ENCODE results near the gene VSIG2.

VSIG2 gene

GRCh38 chr11:124700028-124700427, 52.0 kb downstream of the VSIG2 start:
- DNase-seq (ENCODE audit: extremely low spot score), result no peak
- POLR2A ChIA-PET, result no interaction called here
- TF ChIP-seq FOXK2 (IDR thresholded peaks at IDR 0.05), result no peak
- no peak for TF ChIP-seq HDGF (IDR thresholded peaks at IDR 0.05; ENCODE audit: borderline replicate concordance)
- no peak for TF ChIP-seq ARNT (IDR thresholded peaks at IDR 0.05)
- TF ChIP-seq FOXM1 (IDR thresholded peaks at IDR 0.05; ENCODE audit: borderline replicate concordance), result no peak
- TF ChIP-seq PKNOX1 (IDR thresholded peaks at IDR 0.05), result no peak
- TF ChIP-seq LEF1 (IDR thresholded peaks at IDR 0.05; ENCODE audit: borderline replicate concordance), result no peak
- no peak for TF ChIP-seq FOXA1 (IDR thresholded peaks at IDR 0.05)
- TF ChIP-seq NFRKB (IDR thresholded peaks at IDR 0.05), result no peak
- CTCF ChIA-PET, result no interaction called here

GRCh38 chr11:124699547-124699946, 52.5 kb downstream of the VSIG2 start:
- POLR2A ChIA-PET, result no interaction called here
- CTCF ChIA-PET, result no interaction called here
- TF ChIP-seq CTBP1 (IDR thresholded peaks at IDR 0.05; ENCODE audit: borderline replicate concordance), result no peak
- no peak for TF ChIP-seq NFRKB (IDR thresholded peaks at IDR 0.05)
- no peak for TF ChIP-seq SP1 (IDR thresholded peaks at IDR 0.05)
- no peak for DNase-seq (ENCODE audit: extremely low spot score)
